ENCODE data around the gene MBD5. TPM values are rescaled to one million over a fixed set of nuclear protein-coding genes. Genes with fewer than 3 reads are reported as not detected.

The MBD5 gene
- total RNA-seq, 2 donors from 2014 or later = 20.8 to 33.5 TPM

- TF ChIP-seq POLR2A (IDR thresholded peaks at IDR 0.05) (no peak), CTCF (IDR thresholded peaks at IDR 0.05) (no peak)
- H3K27ac ChIP-seq = no peak overlapping the region
- no peak for DNase-seq
- no peaks in the 10 kb centered on the region for H3K27me3 ChIP-seq
- ATAC-seq = no peak
- no peaks in the 10 kb centered on the region for H3K4me1 ChIP-seq
- no peaks in the 10 kb centered on the region for H3K36me3 ChIP-seq (replicated peaks in 1 of 2; ENCODE audit: insufficient read depth in 1 of 2, low read depth in 2 of 2)
- 53 to 59% methylated on average over 9 of the region's 9 CpGs for WGBS, 2 donors
- no peaks in the 10 kb centered on the region for H3K9me3 ChIP-seq
- H3K4me3 ChIP-seq = no peak overlapping the region
- intact Hi-C loops (cut with DNase I) = no loop called here
These were observed 531.9 kb downstream of the MBD5 start for GRCh38 chr2:148552675-148553331.

GRCh38 chr2:148553332-148553887 lies 532.5 kb downstream of the MBD5 start:
- DNase-seq (no peak), ATAC-seq (no peak)
- intact Hi-C loops (cut with DNase I) = no loop called here
- TF ChIP-seq POLR2A (IDR thresholded peaks at IDR 0.05) (no peak), CTCF (IDR thresholded peaks at IDR 0.05) (no peak)
- peaks cover 0 to 5% (median 0%) of the 10 kb centered on the region in 3 donors for H3K9me3 ChIP-seq
- H3K36me3 ChIP-seq (replicated peaks in 1 of 2; ENCODE audit: insufficient read depth in 1 of 2, low read depth in 2 of 2) = no peaks in the 10 kb centered on the region
- WGBS, 2 donors = 58 to 72% methylated on average over 7 of the region's 7 CpGs
- H3K27me3 ChIP-seq = no peaks in the 10 kb centered on the region
- H3K27ac ChIP-seq = no peak overlapping the region
- H3K4me1 ChIP-seq = no peaks in the 10 kb centered on the region
- H3K4me3 ChIP-seq = no peak overlapping the region

GRCh38 chr2:148554459-148555247 lies 533.8 kb downstream of the MBD5 start:
- 58 to 62% methylated on average over 6 of the region's 6 CpGs for WGBS, 2 donors

GRCh38 chr2:148555622-148556294 lies 534.9 kb downstream of the MBD5 start:
- TF ChIP-seq CTCF (IDR thresholded peaks at IDR 0.05) (no peak), POLR2A (IDR thresholded peaks at IDR 0.05) (no peak)
- ATAC-seq (no peak), DNase-seq (no peak)
- intact Hi-C loops (cut with DNase I) = no loop called here
- Histone ChIP-seq H3K36me3 (replicated peaks in 1 of 2; ENCODE audit: insufficient read depth in 1 of 2, low read depth in 2 of 2) (no peaks in the 10 kb centered on the region), H3K27me3 (no peaks in the 10 kb centered on the region), H3K4me3 (no peak overlapping the region), H3K27ac (no peak overlapping the region), H3K9me3 (peaks cover 0 to 6% (median 0%) of the 10 kb centered on the region in 3 donors), H3K4me1 (no peaks in the 10 kb centered on the region)
- 63 to 69% methylated on average over 6 of the region's 6 CpGs for WGBS, 2 donors

More at GRCh38 chr2:148554459-148555247, 533.8 kb downstream of the MBD5 start:
- TF ChIP-seq POLR2A (IDR thresholded peaks at IDR 0.05) = no peak
- TF ChIP-seq CTCF (IDR thresholded peaks at IDR 0.05) = no peak
- intact Hi-C loops (cut with DNase I) = no loop called here
- H3K4me1 ChIP-seq = no peaks in the 10 kb centered on the region
- DNase-seq (no peak), ATAC-seq (no peak)
- H3K27me3 ChIP-seq = no peaks in the 10 kb centered on the region
- no peaks in the 10 kb centered on the region for H3K36me3 ChIP-seq (replicated peaks in 1 of 2; ENCODE audit: insufficient read depth in 1 of 2, low read depth in 2 of 2)
- peaks cover 0 to 6% (median 0%) of the 10 kb centered on the region in 3 donors for H3K9me3 ChIP-seq
- H3K4me3 ChIP-seq = no peak overlapping the region
- no peak overlapping the region for H3K27ac ChIP-seq
